IMR-90 (cell line): Measurements from ENCODE around the gene CD79A. TPM values are rescaled to one million over a fixed set of nuclear protein-coding genes. Genes with fewer than 3 reads are reported as not detected.

Experiments
- ATAC-seq: fragments of 200-7000 bp; cut with Tn5 transposase; 2 replicates; pipeline ENCODE4 v1.9.1; 2020; ENCODE audit warnings: low read depth, mild to moderate bottlenecking, moderate library complexity
- BruUV-seq: library from RNA; stranded (reverse); fragments of 400-500 nt; replicated peaks from 2 replicates; lab custom pipeline; 2021; lab: Mats Ljungman, UMichigan
- CTCF ChIA-PET: fragments of 300-600 bp; formaldehyde crosslinking; extraction: SDS; loops from one replicate; lab custom pipeline; 2021; ENCODE audit warnings: antibody characterized with exemption; lab: Yijun Ruan, JAX
- POLR2A ChIA-PET: fragments of 300-600 bp; sonication (Branson Sonifier 250); formaldehyde crosslinking; loops from one replicate; lab custom pipeline; 2022; ENCODE audit warnings: antibody characterized with exemption; ENCODE audit not compliant: unreplicated experiment; lab: Charles Lee
- DNase-seq: peaks from one replicate; pipeline ENCODE4 v3.0.0; 2013
- H2AFZ ChIP-seq: replicated peaks from 2 replicates; pipeline ENCODE3; 2013; ENCODE audit warnings: low read length, mild to moderate bottlenecking; ENCODE audit not compliant: poor library complexity
- H2AK5ac ChIP-seq: 2 replicates; pipeline ENCODE4 v1.6.1; 2013; ENCODE audit warnings: low read depth, low read length, inconsistent platforms
- H2AK9ac ChIP-seq: replicated peaks from 2 replicates; pipeline ENCODE3; 2013; ENCODE audit warnings: mild to moderate bottlenecking, low read depth, low read length, moderate library complexity; ENCODE audit not compliant: poor library complexity
- H2BK120ac ChIP-seq: 2 replicates; pipeline ENCODE4 v1.6.1; 2013; ENCODE audit warnings: low read depth, low read length, inconsistent platforms
- H2BK15ac ChIP-seq: 3 replicates; pipeline ENCODE4 v1.6.1; 2013; ENCODE audit warnings: low read depth, low read length, inconsistent platforms
- H2BK20ac ChIP-seq: 2 replicates; pipeline ENCODE4 v1.6.1; 2013; ENCODE audit warnings: low read depth, mild to moderate bottlenecking, inconsistent platforms, low read length, moderate library complexity
- H2BK5ac ChIP-seq: 2 replicates; pipeline ENCODE4 v1.6.1; 2013; ENCODE audit warnings: mild to moderate bottlenecking, low read depth, low read length, inconsistent platforms; ENCODE audit not compliant: poor library complexity, severe bottlenecking
- H3K14ac ChIP-seq: replicated peaks from 2 replicates; pipeline ENCODE4 v1.6.1; 2013; ENCODE audit warnings: low read depth, low read length, inconsistent platforms
- H3K18ac ChIP-seq: 2 replicates; pipeline ENCODE4 v1.6.1; 2013; ENCODE audit warnings: low read depth, low read length, control low read depth
- H3K23ac ChIP-seq: 2 replicates; pipeline ENCODE4 v1.6.1; 2013; ENCODE audit warnings: low read depth, low read length, inconsistent platforms
- H3K27ac ChIP-seq: 2 replicates; pipeline ENCODE4 v1.5.1; 2013; ENCODE audit warnings: mild to moderate bottlenecking, control low read depth, low read length; ENCODE audit not compliant: insufficient read depth
- H3K27me3 ChIP-seq: 2 replicates; pipeline ENCODE4 v1.6.1; 2013; ENCODE audit warnings: low read length; ENCODE audit not compliant: control insufficient read depth, insufficient read depth
- H3K36me3 ChIP-seq: 2 replicates; pipeline ENCODE4 v1.6.1; 2013; ENCODE audit warnings: low read length, mixed read lengths; ENCODE audit not compliant: control insufficient read depth, insufficient read depth
- H3K4ac ChIP-seq: 2 replicates; pipeline ENCODE4 v1.6.1; 2013; ENCODE audit warnings: low read depth, low read length, inconsistent platforms
- H3K4me1 ChIP-seq: 2 replicates; pipeline ENCODE4 v1.6.1; 2013; ENCODE audit warnings: low read length, mixed read lengths; ENCODE audit not compliant: control insufficient read depth, insufficient read depth
- H3K4me2 ChIP-seq: 2 replicates; pipeline ENCODE4 v1.6.1; 2013; ENCODE audit warnings: low read depth, mild to moderate bottlenecking, control low read depth, low read length, moderate library complexity
- H3K4me3 ChIP-seq: 2 replicates; pipeline ENCODE4 v1.5.1; 2013; ENCODE audit warnings: low read depth, mild to moderate bottlenecking, control low read depth, low read length, moderate library complexity; ENCODE audit not compliant: insufficient read depth
- H3K56ac ChIP-seq: 2 replicates; pipeline ENCODE4 v1.6.1; 2013; ENCODE audit warnings: low read length, inconsistent platforms; ENCODE audit not compliant: insufficient read depth; ENCODE audit errors: extremely low read depth
- H3K79me1 ChIP-seq, 2 experiments: 2 replicates each; pipeline ENCODE4 v1.6.1; 2013; ENCODE audit warnings: low read length in 2 of 2, inconsistent platforms in 1 of 2, low read depth in 1 of 2
- H3K9ac ChIP-seq: 2 replicates; pipeline ENCODE4 v1.6.1; 2013; ENCODE audit warnings: low read depth, low read length, control low read depth
- H3K9me1 ChIP-seq: 2 replicates; pipeline ENCODE4 v1.6.1; 2013; ENCODE audit warnings: low read length, inconsistent platforms; ENCODE audit not compliant: insufficient read depth
- H3K9me3 ChIP-seq: 2 replicates; pipeline ENCODE4 v1.6.1; 2013; ENCODE audit warnings: low read length; ENCODE audit not compliant: control insufficient read depth, insufficient read depth
- H4K20me1 ChIP-seq: 2 replicates; pipeline ENCODE4 v1.6.1; 2013; ENCODE audit warnings: low read length, inconsistent platforms; ENCODE audit not compliant: insufficient read depth
- H4K5ac ChIP-seq: 2 replicates; pipeline ENCODE4 v1.6.1; 2013; ENCODE audit warnings: mild to moderate bottlenecking, low read depth, low read length, control low read depth
- H4K8ac ChIP-seq, 2 experiments: 2 replicates each; pipeline ENCODE4 v1.6.1; 2013; ENCODE audit warnings: low read depth in 2 of 2, low read length in 2 of 2, control low read depth in 1 of 2, inconsistent platforms in 1 of 2
- H4K91ac ChIP-seq: 2 replicates; pipeline ENCODE4 v1.6.1; 2013; ENCODE audit warnings: low read depth, low read length, inconsistent platforms; ENCODE audit not compliant: insufficient read depth
- CEBPB ChIP-seq: IDR thresholded peaks from 2 replicates; pipeline ENCODE4 v1.6.1; 2012; ENCODE audit warnings: low read depth, low read length, improper control_type of control experiment
- CHD1 ChIP-seq: IDR thresholded peaks from 2 replicates; pipeline ENCODE4 v1.6.1; 2012; ENCODE audit warnings: low read depth, low read length, improper control_type of control experiment
- MAFK ChIP-seq: IDR thresholded peaks from 2 replicates; pipeline ENCODE4 v1.6.1; 2012; ENCODE audit warnings: low read depth, low read length, improper control_type of control experiment
- NFE2L2 ChIP-seq: fragments of 150-350 bp; IDR thresholded peaks from 2 replicates; pipeline ENCODE4 v1.6.1; 2016; ENCODE audit warnings: low read depth, mild to moderate bottlenecking, low read length
- RAD21 ChIP-seq: IDR thresholded peaks from 2 replicates; pipeline ENCODE4 v1.6.1; 2012; ENCODE audit warnings: low read length, improper control_type of control experiment
- RCOR1 ChIP-seq: IDR thresholded peaks from 2 replicates; pipeline ENCODE4 v1.6.1; 2012; ENCODE audit warnings: mild to moderate bottlenecking, low read length, improper control_type of control experiment; ENCODE audit not compliant: insufficient replicate concordance
- RFX5 ChIP-seq: IDR thresholded peaks from 2 replicates; pipeline ENCODE4 v1.8.0; 2012; ENCODE audit warnings: low read depth, mild to moderate bottlenecking, low read length, moderate library complexity
- WGBS, 2 experiments: methylation state at CpG; one replicate each; pipeline versions ENCODE4 v1.1.5 to v1.1.7; 2013; ENCODE audit warnings: missing lambda C conversion rate in 2 of 2; ENCODE audit not compliant: insufficient read length in 1 of 2; ENCODE audit errors: extremely low coverage in 2 of 2; 5-methylcytosine and 5-hydroxymethylcytosine counted together
- dilution Hi-C: fragments of 300-500 bp; cut with HindIII; formaldehyde crosslinking; loops from one replicate; pipeline ENCODE4 v1.14.3; 2018; ENCODE audit warnings: low sequenced_read_pairs; ENCODE audit not compliant: unreplicated experiment
- in situ Hi-C: fragments of 300-500 bp; cut with MboI; formaldehyde crosslinking; loops from 3 replicates; pipeline ENCODE4 v1.14.3; 2019; ENCODE audit warnings: low sequenced_read_pairs, inconsistent platforms, mixed read lengths
- intact Hi-C: fragments of 100-400 bp; cut with micrococcal nuclease; formaldehyde crosslinking; loops from 2 replicates; pipeline ENCODE4 v1.10.0; 2022
- polyA plus RNA-seq, 3 experiments: library from polyadenylated mRNA; depleted of rRNA; stranded (reverse); fragments of >200 nt; gene quantifications; 2 replicates each; pipeline ENCODE4 v1.2.3, GENCODE V29; 2012; ENCODE audit warnings: low replicate concordance in 1 of 3
- total RNA-seq: library from RNA; depleted of rRNA; stranded (reverse); fragments of >200 nt; gene quantifications from 2 replicates; pipeline ENCODE4 v1.2.3, GENCODE V29; 2012
- TF ChIP-seq, protein P1 (sequence below): conservative IDR thresholded peaks from 2 replicates; pipeline ENCODE4 v1.5.1; 2012; ENCODE audit warnings: mild to moderate bottlenecking, low read depth, low read length, improper control_type of control experiment
- TF ChIP-seq, protein P2 (sequence below): fragments of 150-350 bp; IDR thresholded peaks from 2 replicates; pipeline ENCODE4 v1.6.1; 2016; ENCODE audit warnings: low read depth, mild to moderate bottlenecking, low read length, moderate library complexity, borderline replicate concordance

Gene CD79A
- total and polyA plus RNA-seq, 2 of the 4 experiments (the other 2 are of a cell fraction): 0.19 TPM; not detected in 1

DNA sequence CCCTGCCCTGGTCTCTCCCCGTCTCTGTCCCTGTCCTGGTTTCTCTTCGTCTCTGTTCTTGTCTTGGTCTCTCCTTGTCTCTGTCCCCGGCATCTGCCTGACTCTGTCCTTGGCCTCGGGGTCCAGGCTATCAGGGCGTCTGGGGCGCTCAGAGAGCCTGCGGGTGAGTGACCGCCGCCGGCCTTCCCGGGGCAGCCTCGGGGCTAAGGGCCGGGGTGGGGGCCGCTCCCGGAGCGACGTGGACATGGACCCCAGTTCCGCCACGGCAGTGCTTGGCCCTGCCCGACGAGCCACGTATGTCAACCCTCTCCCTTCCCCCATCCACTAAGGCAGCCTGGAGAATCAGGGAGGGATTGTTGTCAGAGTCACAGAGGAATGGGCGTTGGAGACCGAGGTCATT, 20.7 kb downstream of the CD79A start:
- H3K23ac ChIP-seq: no peak overlapping the region
- no peak overlapping the region for H3K14ac ChIP-seq
- no peak overlapping the region for H2BK120ac ChIP-seq
- H4K5ac ChIP-seq: no peak overlapping the region
- BruUV-seq: no TSS peak
- no peak overlapping the region for H2BK5ac ChIP-seq
- no peak overlapping the region for H3K9ac ChIP-seq
- no peak overlapping the region for H3K4me2 ChIP-seq
- in situ Hi-C loops (no loop called here), intact Hi-C loops (no loop called here), dilution Hi-C loops (no loop called here)
- no peaks in the 10 kb centered on the region for H3K9me3 ChIP-seq
- ChIA-PET POLR2A (no interaction called here), CTCF (no interaction called here)
- no peaks in the 10 kb centered on the region for H3K9me1 ChIP-seq
- no peak overlapping the region for H2AK9ac ChIP-seq
- no peak overlapping the region for H2BK20ac ChIP-seq
- no peak overlapping the region for H2AFZ ChIP-seq
- no peaks in the 10 kb centered on the region; the same call in 1 of the 2 replicates for H4K20me1 ChIP-seq
- H3K27me3 ChIP-seq: no peaks in the 10 kb centered on the region
- H3K4me1 ChIP-seq: no peaks in the 10 kb centered on the region
- no peak overlapping the region for H3K56ac ChIP-seq
- no peak overlapping the region for H3K4ac ChIP-seq
- H2AK5ac ChIP-seq: no peak overlapping the region
- H4K91ac ChIP-seq: no peak overlapping the region
- DNase-seq (no peak), ATAC-seq (no peak)
- no peak overlapping the region for H3K4me3 ChIP-seq
- H4K8ac ChIP-seq: no peak overlapping the region
- TF ChIP-seq MAFK (no peak), RAD21 (no peak), RCOR1 (no peak), CEBPB (no peak), NFE2L2 (no peak), CHD1 (no peak), RFX5 (no peak)
- TF ChIP-seq, protein P1, sequence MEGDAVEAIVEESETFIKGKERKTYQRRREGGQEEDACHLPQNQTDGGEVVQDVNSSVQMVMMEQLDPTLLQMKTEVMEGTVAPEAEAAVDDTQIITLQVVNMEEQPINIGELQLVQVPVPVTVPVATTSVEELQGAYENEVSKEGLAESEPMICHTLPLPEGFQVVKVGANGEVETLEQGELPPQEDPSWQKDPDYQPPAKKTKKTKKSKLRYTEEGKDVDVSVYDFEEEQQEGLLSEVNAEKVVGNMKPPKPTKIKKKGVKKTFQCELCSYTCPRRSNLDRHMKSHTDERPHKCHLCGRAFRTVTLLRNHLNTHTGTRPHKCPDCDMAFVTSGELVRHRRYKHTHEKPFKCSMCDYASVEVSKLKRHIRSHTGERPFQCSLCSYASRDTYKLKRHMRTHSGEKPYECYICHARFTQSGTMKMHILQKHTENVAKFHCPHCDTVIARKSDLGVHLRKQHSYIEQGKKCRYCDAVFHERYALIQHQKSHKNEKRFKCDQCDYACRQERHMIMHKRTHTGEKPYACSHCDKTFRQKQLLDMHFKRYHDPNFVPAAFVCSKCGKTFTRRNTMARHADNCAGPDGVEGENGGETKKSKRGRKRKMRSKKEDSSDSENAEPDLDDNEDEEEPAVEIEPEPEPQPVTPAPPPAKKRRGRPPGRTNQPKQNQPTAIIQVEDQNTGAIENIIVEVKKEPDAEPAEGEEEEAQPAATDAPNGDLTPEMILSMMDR: no peak
- TF ChIP-seq, protein P2, sequence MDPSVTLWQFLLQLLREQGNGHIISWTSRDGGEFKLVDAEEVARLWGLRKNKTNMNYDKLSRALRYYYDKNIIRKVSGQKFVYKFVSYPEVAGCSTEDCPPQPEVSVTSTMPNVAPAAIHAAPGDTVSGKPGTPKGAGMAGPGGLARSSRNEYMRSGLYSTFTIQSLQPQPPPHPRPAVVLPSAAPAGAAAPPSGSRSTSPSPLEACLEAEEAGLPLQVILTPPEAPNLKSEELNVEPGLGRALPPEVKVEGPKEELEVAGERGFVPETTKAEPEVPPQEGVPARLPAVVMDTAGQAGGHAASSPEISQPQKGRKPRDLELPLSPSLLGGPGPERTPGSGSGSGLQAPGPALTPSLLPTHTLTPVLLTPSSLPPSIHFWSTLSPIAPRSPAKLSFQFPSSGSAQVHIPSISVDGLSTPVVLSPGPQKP: no peak
- H3K79me1 ChIP-seq: peaks cover 0 to 3% of the 10 kb centered on the region in 2 experiments; a peak in 3 of 4 replicates
- no peak overlapping the region for H2BK15ac ChIP-seq
- 93% methylated on average over 9 of the region's 24 CpGs; no CpG with 5 or more reads in 1 of the 2 experiments for WGBS, 2 experiments
- no peak overlapping the region for H3K27ac ChIP-seq
- peaks cover 57% of the 10 kb centered on the region for H3K36me3 ChIP-seq
- H3K18ac ChIP-seq: no peak overlapping the region
